ENCODE measurements around the gene RALGPS1. TPM values are rescaled to one million over a fixed set of nuclear protein-coding genes. Genes with fewer than 3 reads are reported as not detected.

RALGPS1 gene
- total RNA-seq, 1 experiment from 2014 or later, result 18.6 TPM

- H3K27ac ChIP-seq (ENCODE audit: insufficient read length, low read depth, low read length), result no peak overlapping the region
- Mint-ChIP-seq H3K36me3 (ENCODE audit: insufficient read depth in 1 of 3, low read depth in 3 of 3) (0 out of 7 replicates have a peak, but pooled peaks cover 0 to 2% (median 0%) of the 10 kb centered on the region in 3 experiments), H3K4me1 (peaks cover 6% of the 10 kb centered on the region in 2 experiments; a peak in 2 of 4 replicates), H3K9me3 (no peaks in the 10 kb centered on the region), H3K4me3 (no peak overlapping the region), H3K27ac (no peak overlapping the region), H3K27me3 (ENCODE audit: low read depth) (peaks cover 8% of the 10 kb centered on the region)
- no peak overlapping the region for H4K8ac ChIP-seq (replicated peaks; ENCODE audit: insufficient read length, low read depth, low read length)
- no peaks in the 10 kb centered on the region for H3K4me1 ChIP-seq (ENCODE audit: insufficient read depth, low read length)
- no peak overlapping the region for H3K9ac ChIP-seq (ENCODE audit: extremely low read depth, insufficient read length, low read length)
- DNase-seq, result no peak
- H2AFZ ChIP-seq (ENCODE audit: low read length), result no peak overlapping the region
- H2BK120ac ChIP-seq (ENCODE audit: low read depth, low read length, poor library complexity, severe bottlenecking), result no peak overlapping the region
- H4K5ac ChIP-seq (ENCODE audit: insufficient read length, low read depth, low read length), result no peak overlapping the region
- no peak overlapping the region for H3K56ac ChIP-seq (ENCODE audit: insufficient read length, low read depth, low read length)
- no peak for TF ChIP-seq CTCF (conservative IDR thresholded peaks at IDR 0.05)
- no peaks in the 10 kb centered on the region for H4K20me1 ChIP-seq (ENCODE audit: control insufficient read depth, insufficient read depth, insufficient read length)
- H3K4me2 ChIP-seq (ENCODE audit: insufficient read depth, insufficient read length, low read length), result no peak overlapping the region
- no peak overlapping the region for H2AK5ac ChIP-seq (ENCODE audit: insufficient read length, low read length)
- no peak overlapping the region for H3T11ph ChIP-seq (ENCODE audit: low read length)
- no peak overlapping the region for H2BK5ac ChIP-seq (ENCODE audit: insufficient read length, low read length)
- no peaks in the 10 kb centered on the region for H3K23me2 ChIP-seq (ENCODE audit: insufficient read length, low read depth, low read length, poor library complexity, severe bottlenecking)
- H4K91ac ChIP-seq (ENCODE audit: insufficient read length, low read depth, low read length), result no peak overlapping the region
- no peaks in the 10 kb centered on the region for H3K79me1 ChIP-seq (ENCODE audit: insufficient read depth, low read depth, low read length, poor library complexity, severe bottlenecking)
- H3K23ac ChIP-seq (ENCODE audit: insufficient read length, low read depth, low read length), result no peak overlapping the region
- H3K79me2 ChIP-seq (ENCODE audit: insufficient read depth, low read length), result no peaks in the 10 kb centered on the region
- H3K18ac ChIP-seq (ENCODE audit: insufficient read length, low read depth, low read length), result no peak overlapping the region
- no peak overlapping the region for H3K14ac ChIP-seq (ENCODE audit: insufficient read depth, low read length)
- H3K9me3 ChIP-seq (ENCODE audit: control insufficient read depth, low read depth, low read length), result no peaks in the 10 kb centered on the region
- no CpG with 5 or more reads among the region's 3 CpGs for WGBS (ENCODE audit: extremely low coverage, insufficient read length, low lambda C conversion rate)
- no peak overlapping the region for H2BK20ac ChIP-seq (ENCODE audit: low read depth, low read length, poor library complexity, severe bottlenecking)
- no peaks in the 10 kb centered on the region for H3K27me3 ChIP-seq (ENCODE audit: insufficient read depth, low read length)
- no peak overlapping the region for H3K4ac ChIP-seq (ENCODE audit: low read depth, low read length)
- no peak overlapping the region for H2BK15ac ChIP-seq (ENCODE audit: low read depth, low read length)
- no peak overlapping the region for H2BK12ac ChIP-seq (ENCODE audit: insufficient read length, low read depth, low read length)
These were observed 317.1 kb downstream of the RALGPS1 start for GRCh38 chr9:127231666-127232065.

All from H9 (cell line).